Bronchial smooth muscle cell (primary cell): ENCODE results near the gene PDCD7. TPM values are rescaled to one million over a fixed set of nuclear protein-coding genes. Genes with fewer than 3 reads are reported as not detected.

Experiments used
- total RNA-seq: library from RNA; depleted of rRNA; stranded (reverse); fragments of >200 nt; gene quantifications from 2 replicates; pipeline ENCODE4 v1.2.1, GENCODE V29; 2014

PDCD7 gene, protein sequence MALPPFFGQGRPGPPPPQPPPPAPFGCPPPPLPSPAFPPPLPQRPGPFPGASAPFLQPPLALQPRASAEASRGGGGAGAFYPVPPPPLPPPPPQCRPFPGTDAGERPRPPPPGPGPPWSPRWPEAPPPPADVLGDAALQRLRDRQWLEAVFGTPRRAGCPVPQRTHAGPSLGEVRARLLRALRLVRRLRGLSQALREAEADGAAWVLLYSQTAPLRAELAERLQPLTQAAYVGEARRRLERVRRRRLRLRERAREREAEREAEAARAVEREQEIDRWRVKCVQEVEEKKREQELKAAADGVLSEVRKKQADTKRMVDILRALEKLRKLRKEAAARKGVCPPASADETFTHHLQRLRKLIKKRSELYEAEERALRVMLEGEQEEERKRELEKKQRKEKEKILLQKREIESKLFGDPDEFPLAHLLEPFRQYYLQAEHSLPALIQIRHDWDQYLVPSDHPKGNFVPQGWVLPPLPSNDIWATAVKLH
- total RNA-seq: 11.8 and 15.0 TPM in 2 replicates

GRCh38 chr15:65133548-65134200, at the start of gene PDCD7:
Gene PDCD7, minus strand, starts transcription at chr15:65133808. Its CDS starts 27 bp downstream, at chr15:65133781.

GRCh38 chr15:65115086-65115485, 18.5 kb downstream of the PDCD7 start, which contains the start of gene UBAP1L:
Gene UBAP1L, minus strand, starts transcription at chr15:65115200. Its CDS starts 8,985 bp downstream, at chr15:65106215.

DNA sequence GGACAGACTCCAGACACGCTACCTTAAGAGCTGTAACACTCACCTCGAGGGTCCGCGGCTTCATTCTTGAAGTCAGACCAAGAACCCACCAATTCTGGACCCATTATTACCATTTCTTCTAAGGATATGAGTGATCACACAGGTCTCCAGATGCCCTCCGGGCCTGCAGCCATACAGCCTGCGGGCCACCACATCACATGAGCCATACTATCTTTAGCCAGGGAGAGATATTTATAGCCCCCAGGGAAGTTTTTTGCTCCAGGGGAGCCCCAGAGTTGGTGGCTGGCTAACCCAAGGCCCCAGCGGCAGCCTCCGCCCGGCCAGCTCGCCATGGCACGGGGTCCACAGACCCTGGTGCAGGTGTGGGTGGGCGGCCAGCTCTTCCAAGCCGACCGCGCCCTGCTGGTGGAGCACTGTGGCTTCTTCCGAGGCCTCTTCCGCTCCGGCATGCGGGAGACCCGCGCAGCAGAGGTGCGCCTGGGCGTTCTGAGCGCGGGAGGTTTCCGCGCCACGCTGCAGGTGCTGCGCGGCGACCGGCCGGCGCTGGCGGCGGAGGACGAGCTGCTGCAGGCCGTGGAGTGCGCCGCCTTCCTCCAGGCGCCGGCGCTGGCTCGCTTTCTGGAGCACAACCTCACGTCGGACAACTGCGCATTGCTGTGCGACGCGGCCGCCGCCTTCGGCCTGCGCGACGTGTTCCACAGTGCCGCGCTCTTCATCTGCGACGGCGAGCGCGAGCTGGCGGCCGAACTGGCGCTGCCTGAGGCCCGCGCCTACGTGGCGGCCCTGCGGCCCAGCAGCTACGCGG, 56.9 kb downstream of the PDCD7 start, which contains the start of gene KBTBD13:
TSS of gene KBTBD13 (plus strand) at position 261 of the 805 bp plus-strand sequence. CDS start at position 331, 70 bp downstream.

DNA sequence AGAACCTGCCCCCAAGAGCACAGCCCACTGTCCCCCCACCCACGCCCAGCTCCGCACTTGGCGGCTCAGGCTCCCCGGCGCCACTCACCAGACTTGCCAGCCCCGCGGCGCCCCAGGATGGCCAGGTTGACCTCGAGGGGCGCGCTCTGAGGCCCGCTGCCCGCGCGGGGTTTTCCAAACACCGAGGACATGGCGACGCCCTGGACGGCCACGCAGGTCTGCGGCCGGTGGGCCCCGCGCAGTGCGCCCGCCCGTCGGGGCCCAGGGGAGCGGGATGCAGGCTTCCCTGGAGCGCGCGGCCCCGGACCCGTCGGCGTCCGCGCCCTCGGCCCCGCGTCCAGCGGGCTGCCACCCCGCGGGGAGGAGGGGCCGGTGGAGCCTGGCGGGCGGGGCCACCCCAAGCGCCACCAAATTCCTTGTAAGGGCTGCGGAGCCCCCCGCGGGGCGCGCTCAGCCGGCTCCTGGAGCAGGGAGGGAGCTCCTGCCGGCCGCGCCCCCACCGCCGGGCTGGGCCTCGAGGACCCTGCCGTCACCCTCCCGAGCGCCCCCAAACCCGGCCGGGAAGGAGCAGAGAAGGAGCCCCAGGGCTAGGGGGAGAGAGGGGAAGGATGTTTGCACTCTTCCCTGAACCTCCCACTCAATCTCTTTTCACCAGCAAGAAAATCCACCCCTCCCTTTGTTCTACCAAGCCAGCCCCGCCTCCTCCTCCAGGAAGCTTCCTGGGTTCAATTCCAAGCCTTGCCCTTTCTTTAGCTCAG, 65.8 kb downstream of the PDCD7 start, which contains the start of gene RASL12:
TSS of gene RASL12 (minus strand) at position 347 of the 758 bp plus-strand sequence. CDS start at position 191, 156 bp downstream.

Other genes with a start within 250 kb of the PDCD7 start
- 8.2 and 14.8 TPM in 2 replicates for gene ANKDD1A, start 221.9 kb downstream of the PDCD7 start, total RNA-seq
- 64.9 and 69.7 TPM in 2 replicates for gene SPG21, start 143.9 kb downstream of the PDCD7 start, total RNA-seq
- gene MTFMT, start 104.2 kb downstream of the PDCD7 start, total RNA-seq: 7.6 and 13.4 TPM in 2 replicates
- 1.0 and 1.9 TPM in 2 replicates for gene SLC51B, start 88.4 kb downstream of the PDCD7 start, total RNA-seq
- 31.7 and 58.0 TPM in 2 replicates for gene RASL12, start 65.8 kb downstream of the PDCD7 start, total RNA-seq
- gene KBTBD13, start 57.1 kb downstream of the PDCD7 start, total RNA-seq: not detected in 2 replicates
- gene UBAP1L, start 18.6 kb downstream of the PDCD7 start, total RNA-seq: 0.95 and 1.5 TPM in 2 replicates
- gene CLPX, start 51.5 kb upstream of the PDCD7 start, total RNA-seq: 41.5 and 47.1 TPM in 2 replicates
- 0.79 and 2.9 TPM in 2 replicates for gene CILP, start 77.7 kb upstream of the PDCD7 start, total RNA-seq
- gene PARP16, start 153.1 kb upstream of the PDCD7 start, total RNA-seq: 2.0 and 2.2 TPM in 2 replicates
- gene RNU5A-1, start 162.2 kb upstream of the PDCD7 start, total RNA-seq: not detected in 2 replicates
- not detected in 2 replicates for gene RNU5B-1, start 170.9 kb upstream of the PDCD7 start, total RNA-seq
- not detected in 2 replicates for gene IGDCC3, start 244.2 kb upstream of the PDCD7 start, total RNA-seq